ENCODE measurements around the gene KDM5B. TPM values are rescaled to one million over a fixed set of nuclear protein-coding genes. Genes with fewer than 3 reads are reported as not detected.
"Not testable (repeated sequence)": the region's sequence is repeated elsewhere in the genome, so short reads cannot be mapped to it uniquely, and the experiment has no call there.

KDM5B gene
- total RNA-seq, 4 donors from 2014 or later = 74.2 to 113 (median 89.2) TPM

- DNase-seq (ENCODE audit: low spot score in 2 of 2) = no peak
- H3K4me3 ChIP-seq (ENCODE audit: low read depth, poor library complexity, severe bottlenecking) = no peak overlapping the region
- intact Hi-C loops (cut with DNase I; ENCODE audit: low total_unique reads) = no loop called here
- no peak for TF ChIP-seq CTCF (IDR thresholded peaks at IDR 0.05)
- no peak for TF ChIP-seq POLR2A (IDR thresholded peaks at IDR 0.05)
- 67 to 73% methylated on average over 5 of the region's 5 CpGs for WGBS, 2 donors
These were observed 28.6 kb upstream of the KDM5B start for GRCh38 chr1:202836623-202837403.

- no peak overlapping the region for H3K4me3 ChIP-seq (ENCODE audit: low read depth, poor library complexity, severe bottlenecking)
- 33 to 48% methylated on average over 3 of the region's 3 CpGs for WGBS, 2 donors
- DNase-seq (ENCODE audit: low spot score in 2 of 2) = no peak
- TF ChIP-seq POLR2A (IDR thresholded peaks at IDR 0.05) = no peak
- TF ChIP-seq CTCF (IDR thresholded peaks at IDR 0.05) = no peak
- intact Hi-C loops (cut with DNase I; ENCODE audit: low total_unique reads) = no loop called here
These were observed 27.4 kb upstream of the KDM5B start for GRCh38 chr1:202835548-202836072.

- DNase-seq (ENCODE audit: low spot score in 2 of 2) = no peak
- WGBS, 2 donors = 47 to 53% methylated on average over 10 of the region's 10 CpGs
- H3K4me3 ChIP-seq (ENCODE audit: low read depth, poor library complexity, severe bottlenecking) = no peak overlapping the region
- intact Hi-C loops (cut with DNase I; ENCODE audit: low total_unique reads) = no loop called here
- no peak for TF ChIP-seq POLR2A (IDR thresholded peaks at IDR 0.05)
- no peak for TF ChIP-seq CTCF (IDR thresholded peaks at IDR 0.05)
These were observed 26.7 kb upstream of the KDM5B start for GRCh38 chr1:202834771-202835547.

GRCh38 chr1:202831906-202832305 lies 23.7 kb upstream of the KDM5B start:
- WGBS, 2 donors = 72 to 87% methylated on average over 3 of the region's 3 CpGs
- H3K4me3 ChIP-seq (ENCODE audit: low read depth, poor library complexity, severe bottlenecking) = no peak overlapping the region
- intact Hi-C loops (cut with DNase I; ENCODE audit: low total_unique reads) = no loop called here
- no peak for DNase-seq (ENCODE audit: low spot score in 2 of 2)
- TF ChIP-seq CTCF (IDR thresholded peaks at IDR 0.05) (no peak), POLR2A (IDR thresholded peaks at IDR 0.05) (no peak)

GRCh38 chr1:202829223-202829622 lies 21.0 kb upstream of the KDM5B start:
- 95% methylated on average over 9 of the region's 9 CpGs for WGBS, 2 donors
- intact Hi-C loops (cut with DNase I; ENCODE audit: low total_unique reads) = loop anchor here (10.0 kb wide), 1 partner anchor 716 kb away; no protein-coding TSS in a partner anchor

GRCh38 chr1:202825748-202826147 lies 17.5 kb upstream of the KDM5B start:
- DNase-seq (ENCODE audit: low spot score in 2 of 2) = no peak
- WGBS, 2 donors = 80 to 86% methylated on average over 7 of the region's 7 CpGs
- H3K4me3 ChIP-seq (ENCODE audit: low read depth, poor library complexity, severe bottlenecking) = no peak overlapping the region
- intact Hi-C loops (cut with DNase I; ENCODE audit: low total_unique reads) = loop anchor here (10.0 kb wide), 1 partner anchor 719 kb away; no protein-coding TSS in a partner anchor
- no peak for TF ChIP-seq POLR2A (IDR thresholded peaks at IDR 0.05)
- no peak for TF ChIP-seq CTCF (IDR thresholded peaks at IDR 0.05)

More at GRCh38 chr1:202829223-202829622, 21.0 kb upstream of the KDM5B start:
- not testable (repeated sequence) for H3K4me3 ChIP-seq (ENCODE audit: low read depth, poor library complexity, severe bottlenecking); DNase-seq (ENCODE audit: low spot score in 2 of 2)
